Subcutaneous abdominal adipose tissue (tissue), 5 donors: ENCODE results near the gene COG5.

Experiments
- H3K27ac ChIP-seq: one replicate; pipeline ENCODE4 v1.7.0; 2013; ENCODE audit warnings: low read depth, mild to moderate bottlenecking, inconsistent platforms, low read length, moderate library complexity
- H3K27me3 ChIP-seq, 5 donors: one replicate each; pipeline ENCODE4 v1.7.0; 2013; ENCODE audit warnings: low read length in 5 of 5, inconsistent platforms in 1 of 5; ENCODE audit not compliant: control insufficient read depth in 5 of 5, insufficient read depth in 4 of 5
- H3K36me3 ChIP-seq, 5 donors: one replicate each; pipeline ENCODE4 v1.7.0; 2013; ENCODE audit warnings: low read length in 5 of 5; ENCODE audit not compliant: control insufficient read depth in 5 of 5, insufficient read depth in 5 of 5
- H3K4me1 ChIP-seq, 5 donors: one replicate each; pipeline ENCODE4 v1.7.0; 2013; ENCODE audit warnings: low read length in 5 of 5, mild to moderate bottlenecking in 3 of 5, moderate library complexity in 1 of 5; ENCODE audit not compliant: control insufficient read depth in 5 of 5, insufficient read depth in 5 of 5
- H3K4me3 ChIP-seq, 5 donors: one replicate each; pipeline ENCODE4 v1.7.0; 2013; ENCODE audit warnings: low read length in 5 of 5, low read depth in 1 of 5
- H3K9ac ChIP-seq, 5 donors: one replicate each; pipeline ENCODE4 v1.7.0; 2013; ENCODE audit warnings: low read length in 5 of 5, mild to moderate bottlenecking in 4 of 5, moderate library complexity in 3 of 5
- H3K9me3 ChIP-seq, 5 donors: one replicate each; pipeline ENCODE4 v1.7.0; 2013; ENCODE audit warnings: low read length in 5 of 5; ENCODE audit not compliant: control insufficient read depth in 5 of 5
- donor health status: healthy.
- donor health status: healthy.
- donor health status: healthy.
- donor health status: healthy.
- donor health status: healthy.

COG5 gene

GRCh38 chr7:107173691-107174406, 389.9 kb downstream of the COG5 start:
- Histone ChIP-seq H3K27ac (peak overlapping the region; percentile 69), H3K4me1 (peaks cover 0 to 66% (median 54%) of the 10 kb centered on the region in 5 donors), H3K4me3 (no peak overlapping the region), H3K27me3 (no peaks in the 10 kb centered on the region), H3K36me3 (peaks cover 0 to 3% (median 0%) of the 10 kb centered on the region in 5 donors), H3K9me3 (no peaks in the 10 kb centered on the region), H3K9ac (peak overlapping the region in 2 of 5 donors; percentile 35 to 64)

DNA sequence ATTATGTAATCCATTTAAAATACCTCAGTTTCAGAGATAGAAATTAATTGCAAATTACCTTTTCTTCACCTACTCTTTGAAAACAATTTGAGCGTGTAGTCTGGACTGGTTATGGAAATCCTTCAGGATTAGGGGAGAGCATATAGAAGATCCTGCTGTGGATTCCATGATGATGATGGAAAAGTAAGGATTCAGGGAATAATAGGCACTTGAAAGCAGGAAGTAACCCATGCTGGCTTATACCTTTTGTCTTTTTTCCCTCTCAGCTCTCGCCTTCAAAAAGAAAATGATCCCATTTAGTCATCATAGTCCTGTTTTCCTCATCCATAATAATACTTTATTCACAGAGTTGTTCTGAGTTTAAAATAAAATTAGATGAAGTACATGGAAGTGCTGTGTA, 390.5 kb downstream of the COG5 start:
- H3K27ac ChIP-seq: peak overlapping the region; percentile 69
- no peak overlapping the region for H3K9ac ChIP-seq
- peaks cover 0 to 2% (median 0%) of the 10 kb centered on the region in 5 donors for H3K9me3 ChIP-seq
- peaks cover 0 to 3% (median 0%) of the 10 kb centered on the region in 5 donors for H3K36me3 ChIP-seq
- peaks cover 6 to 66% (median 55%) of the 10 kb centered on the region in 5 donors for H3K4me1 ChIP-seq
- H3K27me3 ChIP-seq: no peaks in the 10 kb centered on the region
- no peak overlapping the region for H3K4me3 ChIP-seq

- H3K4me3 ChIP-seq: no peak overlapping the region
- H3K4me1 ChIP-seq: peaks cover 8 to 62% (median 58%) of the 10 kb centered on the region in 5 donors
- H3K9me3 ChIP-seq: peaks cover 0 to 2% (median 0%) of the 10 kb centered on the region in 5 donors
- H3K27ac ChIP-seq: peak overlapping the region; percentile 69
- H3K27me3 ChIP-seq: no peaks in the 10 kb centered on the region
- H3K9ac ChIP-seq: no peak overlapping the region
- H3K36me3 ChIP-seq: peaks cover 0 to 3% (median 0%) of the 10 kb centered on the region in 5 donors
Observed at GRCh38 chr7:107172276-107173032, 391.3 kb downstream of the COG5 start.

DNA sequence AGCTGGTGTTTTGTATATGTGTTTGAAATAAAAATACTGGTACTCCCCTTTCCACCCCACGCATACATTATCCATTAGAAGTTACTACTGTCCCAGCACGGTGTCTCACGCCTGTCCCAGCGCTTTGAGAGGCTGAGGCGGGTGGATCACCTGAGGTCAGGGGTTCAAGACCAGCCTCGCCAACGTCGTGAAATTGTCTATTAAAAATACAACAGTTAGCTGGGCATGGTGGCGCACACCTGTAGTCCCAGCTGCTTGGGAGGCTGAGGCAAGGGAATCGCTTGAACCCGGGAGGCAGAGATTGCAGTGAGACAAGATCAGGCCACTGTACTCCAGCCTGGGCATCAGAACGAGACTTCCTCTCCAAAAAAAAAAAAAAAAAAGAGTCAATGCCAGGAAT, 392.2 kb downstream of the COG5 start:
- peaks cover 0 to 2% (median 0%) of the 10 kb centered on the region in 5 donors for H3K9me3 ChIP-seq
- no peak overlapping the region for H3K9ac ChIP-seq
- H3K27ac ChIP-seq: peak overlapping the region; percentile 69
- peaks cover 8 to 54% (median 51%) of the 10 kb centered on the region in 5 donors for H3K4me1 ChIP-seq
- H3K27me3 ChIP-seq: no peaks in the 10 kb centered on the region
- peaks cover 0 to 3% (median 0%) of the 10 kb centered on the region in 5 donors for H3K36me3 ChIP-seq
- peak overlapping the region in 1 of 5 donors; percentile 29 for H3K4me3 ChIP-seq

DNA sequence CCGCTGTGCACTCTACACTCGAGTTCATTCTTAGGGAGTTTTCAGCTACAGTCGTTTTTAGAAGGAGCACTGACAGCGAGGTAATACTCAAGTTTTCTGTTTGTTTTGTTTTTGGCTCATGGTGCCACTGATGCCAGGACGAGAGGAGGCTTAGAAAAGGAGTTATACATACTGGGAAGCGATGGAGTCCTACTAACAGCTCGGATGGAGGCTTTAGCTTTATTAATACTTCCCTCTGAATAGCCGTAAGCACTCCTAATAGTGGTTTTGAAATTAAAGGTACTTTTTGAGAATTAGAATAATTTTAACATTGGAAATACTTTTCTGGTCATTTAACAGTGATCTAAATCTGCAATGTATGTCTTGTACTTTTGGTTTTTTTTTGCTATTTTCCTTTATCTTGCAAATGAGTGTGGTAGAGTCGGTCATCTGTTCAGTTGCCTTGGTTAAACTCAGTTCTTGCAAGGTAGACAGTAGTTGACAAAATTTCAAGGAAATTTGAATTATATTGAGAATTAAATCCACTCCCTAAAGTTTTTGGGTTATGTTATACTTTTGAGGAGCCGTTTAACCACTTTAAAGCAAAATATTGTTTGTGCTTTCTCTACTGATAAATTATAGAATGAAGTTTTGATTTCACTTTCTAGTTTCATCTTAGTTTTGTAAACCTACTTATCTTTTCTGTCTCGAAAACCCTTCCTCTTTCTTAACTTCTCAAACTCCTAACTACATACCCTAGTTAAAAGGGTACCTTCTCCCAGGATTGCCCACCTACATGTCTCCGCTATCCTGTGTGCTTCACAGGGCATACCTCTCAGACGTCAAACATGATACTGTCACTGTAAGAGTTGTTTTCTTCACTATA, 393.4 kb downstream of the COG5 start:
- H3K9ac ChIP-seq: peak overlapping the region; percentile 1 to 98 (median 74)
- no peaks in the 10 kb centered on the region for H3K27me3 ChIP-seq
- H3K9me3 ChIP-seq: peaks cover 0 to 2% (median 0%) of the 10 kb centered on the region in 5 donors
- peaks cover 0 to 3% (median 0%) of the 10 kb centered on the region in 5 donors for H3K36me3 ChIP-seq
- H3K27ac ChIP-seq: peak overlapping the region; percentile 99
- H3K4me3 ChIP-seq: peak overlapping the region; percentile 80 to 91 (median 87)
- H3K4me1 ChIP-seq: peaks cover 8 to 53% (median 48%) of the 10 kb centered on the region in 5 donors

DNA sequence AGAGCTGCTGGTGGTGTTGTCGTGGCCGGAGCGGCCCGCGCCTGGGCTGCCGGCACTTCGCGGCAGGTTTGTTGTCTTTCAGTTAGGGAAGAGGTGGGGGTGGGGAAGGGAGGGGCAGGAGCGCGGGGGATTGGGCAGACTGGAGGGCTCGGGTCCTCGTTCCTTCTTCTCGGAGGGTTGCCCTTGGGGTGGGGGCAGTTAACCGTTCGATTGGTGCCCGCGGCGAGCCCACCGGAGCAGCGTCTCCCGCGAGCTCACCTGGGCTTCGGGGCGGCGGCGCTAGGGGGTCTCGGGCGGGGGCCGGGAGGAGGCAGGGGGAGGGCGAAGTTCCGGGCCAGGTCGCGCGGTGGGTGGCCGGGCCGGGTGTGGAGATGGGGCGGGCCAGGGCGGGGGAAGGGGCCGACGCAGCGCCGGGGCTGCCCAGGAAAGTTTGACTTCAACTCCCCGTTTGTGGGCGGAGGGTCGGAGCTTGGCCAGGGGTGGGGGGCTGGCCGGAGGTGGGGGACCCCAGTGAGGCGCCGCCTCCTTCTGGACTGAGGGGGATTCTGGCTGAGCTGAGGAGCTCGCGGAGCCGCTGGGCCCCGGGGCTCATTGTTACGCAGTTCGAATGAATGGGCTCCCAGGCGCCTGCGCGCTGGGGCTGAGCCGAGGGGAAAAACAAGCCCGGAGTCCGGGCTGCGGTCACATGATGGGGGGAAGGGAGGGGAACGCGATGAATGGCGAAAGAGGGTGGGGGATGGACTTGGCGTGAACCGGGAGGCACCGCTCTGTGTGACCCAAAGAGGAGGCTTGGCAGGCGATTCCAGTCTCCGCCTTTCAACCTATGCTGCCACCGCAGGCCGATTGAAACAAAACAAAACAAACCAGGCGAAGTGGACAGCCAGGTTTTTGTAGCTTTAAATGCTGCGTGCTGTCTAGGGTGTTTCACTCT, 394.3 kb downstream of the COG5 start:
- Histone ChIP-seq H3K4me1 (peaks cover 8 to 45% (median 39%) of the 10 kb centered on the region in 5 donors), H3K9me3 (peaks cover 0 to 2% (median 0%) of the 10 kb centered on the region in 5 donors), H3K27ac (peak overlapping the region; percentile 99)

GRCh38 chr7:107168233-107169119, 395.2 kb downstream of the COG5 start, which contains the start of gene HBP1:
TSS of gene HBP1 (plus strand) at chr7:107169003. CDS start at chr7:107179894, 10,891 bp downstream.
- Histone ChIP-seq H3K27me3 (no peaks in the 10 kb centered on the region), H3K4me3 (peak within 1 kb of the TSS; percentile 83 to 98 (median 91)), H3K36me3 (peaks cover 0 to 3% (median 0%) of the 10 kb centered on the region in 5 donors), H3K9ac (peak within 1 kb of the TSS; percentile 83 to 98 (median 91)), H3K9me3 (peaks cover 0 to 2% (median 0%) of the 10 kb centered on the region in 5 donors), H3K27ac (peak within 1 kb of the TSS; percentile 99), H3K4me1 (peaks cover 8 to 36% (median 30%) of the 10 kb centered on the region in 5 donors)

More for the DNA sequence above, 394.3 kb downstream of the COG5 start:
- H3K36me3 ChIP-seq: peaks cover 0 to 3% (median 0%) of the 10 kb centered on the region in 5 donors
- no peaks in the 10 kb centered on the region for H3K27me3 ChIP-seq
- H3K4me3 ChIP-seq: peak overlapping the region; percentile 80 to 91 (median 87)
- peak overlapping the region; percentile 77 to 98 (median 91) for H3K9ac ChIP-seq
